Mesothelial cell of epicardium (in vitro differentiated cells): ENCODE results near the gene GOLGA6L10. TPM values are rescaled to one million over a fixed set of nuclear protein-coding genes. Genes with fewer than 3 reads are reported as not detected.
"Not testable (repeated sequence)": the region's sequence is repeated elsewhere in the genome, so short reads cannot be mapped to it uniquely, and the experiment has no call there.

ENCODE experiments used
- DNase-seq, 2 experiments: peaks; one replicate each; pipeline ENCODE4 v3.0.0; 2021; ENCODE audit warnings: low spot score in 2 of 2; ENCODE audit not compliant: unreplicated experiment in 2 of 2
- H3K27ac Mint-ChIP-seq: 2 replicates; pipeline ENCODE4 v1.8.0; 2021; ENCODE audit warnings: mixed read lengths
- H3K27me3 Mint-ChIP-seq: 2 replicates; pipeline ENCODE4 v1.8.0; 2021; ENCODE audit warnings: low read depth, mixed read lengths
- H3K36me3 Mint-ChIP-seq: 2 replicates; pipeline ENCODE4 v1.8.0; 2021; ENCODE audit warnings: mixed read lengths
- H3K4me1 Mint-ChIP-seq: 2 replicates; pipeline ENCODE4 v1.8.0; 2021; ENCODE audit warnings: mixed read lengths
- H3K4me3 Mint-ChIP-seq: 2 replicates; pipeline ENCODE4 v1.8.0; 2021; ENCODE audit warnings: mild to moderate bottlenecking, moderate library complexity, mixed read lengths
- H3K9me3 Mint-ChIP-seq: 2 replicates; pipeline ENCODE4 v1.8.0; 2021; ENCODE audit warnings: mixed read lengths
- CTCF ChIP-seq: fragments of 200-600 bp; sonication (generic); IDR thresholded peaks from one replicate; pipeline ENCODE4 v1.5.0; 2021; ENCODE audit warnings: antibody characterized with exemption; ENCODE audit not compliant: unreplicated experiment
- total RNA-seq: library from RNA; stranded (reverse); gene quantifications from 3 replicates; pipeline ENCODE4 v1.2.1, GENCODE V29; 2021

The GOLGA6L10 gene
- total RNA-seq, 1 donor from 2014 or later = 11.6 TPM

GRCh38 chr15:82303956-82304777 lies 45.1 kb downstream of the GOLGA6L10 start:
- Mint-ChIP-seq H3K27ac (no peak overlapping the region), H3K4me1 (peaks cover 7% of the 10 kb centered on the region), H3K36me3 (no peaks in the 10 kb centered on the region), H3K4me3 (no peak overlapping the region), H3K9me3 (no peaks in the 10 kb centered on the region), H3K27me3 (no peaks in the 10 kb centered on the region)
- DNase-seq = peak in 1 of 2 experiments; percentile 35
- no peak for TF ChIP-seq CTCF

GRCh38 chr15:82301296-82302016 lies 47.8 kb downstream of the GOLGA6L10 start:
- no peaks in the 10 kb centered on the region for H3K27me3 Mint-ChIP-seq
- no peaks in the 10 kb centered on the region for H3K36me3 Mint-ChIP-seq
- no peak overlapping the region for H3K27ac Mint-ChIP-seq
- DNase-seq = peak in 1 of 2 experiments; percentile 33
- H3K9me3 Mint-ChIP-seq = no peaks in the 10 kb centered on the region
- peaks cover 7% of the 10 kb centered on the region for H3K4me1 Mint-ChIP-seq
- no peak for TF ChIP-seq CTCF
- no peak overlapping the region for H3K4me3 Mint-ChIP-seq

GRCh38 chr15:82300883-82301282 lies 48.4 kb downstream of the GOLGA6L10 start:
- H3K9me3 Mint-ChIP-seq = no peaks in the 10 kb centered on the region
- H3K4me3 Mint-ChIP-seq = no peak overlapping the region
- H3K27me3 Mint-ChIP-seq = no peaks in the 10 kb centered on the region
- peak in 1 of 2 experiments; percentile 24 for DNase-seq
- no peak for TF ChIP-seq CTCF
- H3K36me3 Mint-ChIP-seq = no peaks in the 10 kb centered on the region
- H3K4me1 Mint-ChIP-seq = peaks cover 7% of the 10 kb centered on the region
- H3K27ac Mint-ChIP-seq = no peak overlapping the region

GRCh38 chr15:82300326-82300725 lies 48.9 kb downstream of the GOLGA6L10 start:
- H3K36me3 Mint-ChIP-seq, H3K4me3 Mint-ChIP-seq, DNase-seq, H3K27me3 Mint-ChIP-seq, H3K27ac Mint-ChIP-seq, H3K4me1 Mint-ChIP-seq, H3K9me3 Mint-ChIP-seq: not testable (repeated sequence)

- not testable (repeated sequence) for H3K9me3 Mint-ChIP-seq, H3K27ac Mint-ChIP-seq, H3K4me3 Mint-ChIP-seq, H3K4me1 Mint-ChIP-seq, H3K27me3 Mint-ChIP-seq, H3K36me3 Mint-ChIP-seq
- peak in 1 of 2 experiments; percentile 25 for DNase-seq
These were observed 49.8 kb downstream of the GOLGA6L10 start for GRCh38 chr15:82299511-82299914.

- Mint-ChIP-seq H3K27ac (no peak overlapping the region), H3K4me1 (peaks cover 7% of the 10 kb centered on the region), H3K9me3 (no peaks in the 10 kb centered on the region), H3K27me3 (no peaks in the 10 kb centered on the region), H3K4me3 (no peak overlapping the region), H3K36me3 (no peaks in the 10 kb centered on the region)
- no peak for TF ChIP-seq CTCF
- DNase-seq = no peak
These were observed 50.8 kb downstream of the GOLGA6L10 start for GRCh38 chr15:82298520-82298919.
